GM12801 (cell line): Measurements from ENCODE around the gene UVSSA.

Experiments
- CTCF ChIP-seq: IDR thresholded peaks from one replicate; pipeline ENCODE4 v1.5.1; 2011; ENCODE audit warnings: control low read depth; ENCODE audit not compliant: insufficient read length; ENCODE audit errors: extremely low read depth

Gene UVSSA

GRCh38 chr4:1400191-1400805 is 53.3 kb downstream of the UVSSA start:
- no peak for TF ChIP-seq CTCF

DNA sequence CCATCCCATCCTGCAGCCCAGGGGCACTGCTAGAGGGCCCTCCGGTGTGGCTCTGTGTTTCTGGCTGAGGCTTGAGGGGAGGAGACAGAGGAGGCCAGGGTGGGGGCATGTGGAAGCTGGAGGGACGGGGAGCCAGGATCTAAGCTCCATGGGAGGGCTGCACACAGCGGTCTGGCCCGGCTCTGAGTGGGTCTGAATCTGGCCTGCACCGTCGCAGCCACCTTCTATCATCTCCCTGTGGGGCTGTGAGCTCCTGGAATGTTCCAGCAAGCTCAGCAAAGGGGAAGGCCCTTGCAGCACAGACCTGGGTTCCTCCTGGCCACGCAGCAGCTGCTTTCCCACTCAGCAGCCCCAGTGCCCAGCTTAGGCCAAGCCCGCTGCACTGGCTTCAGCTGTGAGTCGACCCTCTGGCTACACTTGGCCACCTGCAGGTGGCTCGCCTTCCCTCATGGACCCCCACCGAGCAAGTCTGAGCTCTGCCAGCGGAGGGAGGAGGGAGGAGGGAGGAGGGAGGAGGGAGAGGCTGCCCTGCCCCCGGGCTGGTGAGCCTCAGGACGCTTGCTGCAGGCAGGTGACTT is 53.9 kb downstream of the UVSSA start:
- no peak for TF ChIP-seq CTCF

DNA sequence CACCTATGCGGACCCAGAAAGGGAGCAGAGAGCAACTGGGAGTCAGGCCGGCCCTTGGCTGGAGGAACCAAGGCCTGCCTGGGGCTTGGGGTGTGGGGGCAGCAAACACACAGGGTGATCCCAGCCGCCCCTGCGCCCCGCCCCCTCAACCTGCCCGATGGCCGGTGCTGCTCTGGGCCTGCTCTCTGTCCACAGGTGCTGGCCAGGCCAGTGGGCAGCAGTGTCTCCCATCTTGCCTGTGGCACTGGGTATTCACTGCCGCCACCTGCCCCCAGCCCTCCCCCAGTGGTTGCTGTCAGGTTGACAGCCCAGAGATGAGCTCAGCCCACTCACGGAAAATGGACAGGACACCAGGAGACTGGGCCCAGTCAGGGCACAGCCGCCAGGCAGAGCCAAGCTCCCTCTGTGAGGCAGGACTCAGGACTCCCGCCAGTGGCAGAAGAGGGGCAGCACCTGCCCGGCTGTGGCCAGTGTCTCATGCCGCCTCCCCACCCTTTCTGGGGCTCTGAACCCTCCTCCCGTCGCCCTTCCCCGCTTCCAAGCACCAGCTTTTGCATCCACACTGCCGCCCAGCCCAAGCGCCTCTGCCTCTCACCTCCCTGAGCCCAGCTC is 54.5 kb downstream of the UVSSA start:
- TF ChIP-seq CTCF = no peak

DNA sequence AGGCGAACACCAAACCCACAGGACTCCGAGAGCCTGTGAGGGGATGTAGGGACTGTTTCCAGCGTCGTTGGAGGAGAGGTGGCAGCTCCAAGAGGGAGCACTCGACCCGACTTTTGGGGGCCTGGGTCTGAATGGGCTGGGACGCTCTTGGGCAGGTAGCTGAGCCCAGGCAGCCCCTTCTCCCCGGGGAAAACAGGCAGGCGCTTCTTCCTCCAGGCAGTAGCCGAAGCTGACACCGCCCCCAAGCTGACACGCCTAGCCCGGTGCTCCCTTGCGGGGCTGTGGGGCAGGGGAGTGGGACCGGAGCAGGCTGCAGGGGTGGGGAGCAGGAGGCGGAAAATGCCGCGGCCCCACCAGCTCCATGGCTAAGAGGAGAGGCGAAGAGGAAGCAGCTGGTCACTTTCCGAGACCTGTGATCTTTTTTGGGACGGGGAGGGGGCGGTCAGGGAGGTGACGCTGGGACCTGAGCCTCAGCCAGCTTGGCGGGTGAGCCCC is 55.1 kb downstream of the UVSSA start:
- TF ChIP-seq CTCF = no peak

GRCh38 chr4:1402516-1403091 is 55.6 kb downstream of the UVSSA start:
- no peak for TF ChIP-seq CTCF

DNA sequence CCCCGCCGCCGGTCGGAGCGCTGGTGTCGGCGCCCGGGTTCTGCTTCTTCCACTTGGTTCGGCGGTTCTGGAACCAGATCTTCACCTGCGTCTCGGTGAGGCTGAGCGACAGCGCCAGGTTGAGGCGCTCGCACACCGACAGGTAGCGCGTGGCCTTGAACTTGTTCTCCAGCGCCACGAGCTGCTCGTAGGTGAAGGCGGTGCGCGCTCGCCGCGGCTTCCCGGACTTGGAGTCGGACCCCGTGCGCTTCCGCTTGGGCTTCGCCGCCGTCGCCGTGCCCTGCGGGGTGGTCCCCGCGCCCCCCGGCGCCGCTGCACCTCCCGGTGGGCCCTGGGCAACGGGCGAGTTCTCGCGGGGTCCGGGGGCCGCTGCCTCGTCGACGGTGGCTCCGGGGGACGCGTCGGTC is 56.2 kb downstream of the UVSSA start:
- no peak for TF ChIP-seq CTCF
